OCI-LY3 (cell line): ENCODE data around the gene ADGRD1.

Source experiments
- CTCF ChIP-seq: fragments of 200-600, 300-600 bp; sonication (generic); IDR thresholded peaks from 2 replicates; pipeline ENCODE4 v1.5.1; 2014; ENCODE audit warnings: antibody characterized with exemption, low read length, low read depth
- EZH2phosphoT487 ChIP-seq: fragments of 200-600 bp; shearing (Covaris generic); IDR thresholded peaks from 2 replicates; pipeline ENCODE4 v1.6.1; 2018; ENCODE audit warnings: antibody characterized with exemption, mixed run types, low read depth

GRCh38 chr12:130956456-130957303, 3.0 kb downstream of the ADGRD1 start:
- TF ChIP-seq CTCF (no peak), EZH2phosphoT487 (no peak)
